ENCODE data around the gene EPHA6. TPM values are rescaled to one million over a fixed set of nuclear protein-coding genes. Genes with fewer than 3 reads are reported as not detected.

EPHA6 gene
- total RNA-seq, 1 experiment from 2014 or later = 0.61 TPM

- no peak for TF ChIP-seq CTCF (conservative IDR thresholded peaks at IDR 0.05)
- Histone ChIP-seq H3K4ac (ENCODE audit: low read depth, low read length) (no peak overlapping the region), H3K79me2 (ENCODE audit: insufficient read depth, low read length) (no peaks in the 10 kb centered on the region), H3K4me2 (ENCODE audit: insufficient read depth, insufficient read length, low read length) (no peak overlapping the region), H3K9me3 (ENCODE audit: control insufficient read depth, low read depth, low read length) (no peaks in the 10 kb centered on the region), H3K56ac (ENCODE audit: insufficient read length, low read depth, low read length) (no peak overlapping the region), H2BK15ac (ENCODE audit: low read depth, low read length) (no peak overlapping the region), H3K14ac (ENCODE audit: insufficient read depth, low read length) (no peak overlapping the region), H3K23ac (ENCODE audit: insufficient read length, low read depth, low read length) (no peak overlapping the region), H3K79me1 (ENCODE audit: insufficient read depth, low read depth, low read length, poor library complexity, severe bottlenecking) (no peaks in the 10 kb centered on the region), H4K91ac (ENCODE audit: insufficient read length, low read depth, low read length) (no peak overlapping the region), H2AFZ (ENCODE audit: low read length) (no peak overlapping the region), H3K27me3 (ENCODE audit: insufficient read depth, low read length) (no peaks in the 10 kb centered on the region), H2BK5ac (ENCODE audit: insufficient read length, low read length) (no peak overlapping the region), H2AK5ac (ENCODE audit: insufficient read length, low read length) (no peak overlapping the region), H3K9ac (ENCODE audit: extremely low read depth, insufficient read length, low read length) (no peak overlapping the region), H4K20me1 (ENCODE audit: control insufficient read depth, insufficient read depth, insufficient read length) (no peaks in the 10 kb centered on the region), H3K23me2 (ENCODE audit: insufficient read length, low read depth, low read length, poor library complexity, severe bottlenecking) (no peaks in the 10 kb centered on the region), H2BK120ac (ENCODE audit: low read depth, low read length, poor library complexity, severe bottlenecking) (no peak overlapping the region), H3T11ph (ENCODE audit: low read length) (no peak overlapping the region), H3K27ac (ENCODE audit: insufficient read length, low read depth, low read length) (no peak overlapping the region), H2BK12ac (ENCODE audit: insufficient read length, low read depth, low read length) (no peak overlapping the region), H2BK20ac (ENCODE audit: low read depth, low read length, poor library complexity, severe bottlenecking) (no peak overlapping the region), H3K18ac (ENCODE audit: insufficient read length, low read depth, low read length) (no peak overlapping the region), H3K4me1 (ENCODE audit: insufficient read depth, low read length) (0 out of 2 replicates have a peak, but pooled peaks cover 4% of the 10 kb centered on the region), H4K8ac (replicated peaks; ENCODE audit: insufficient read length, low read depth, low read length) (no peak overlapping the region), H4K5ac (ENCODE audit: insufficient read length, low read depth, low read length) (no peak overlapping the region)
- H3K27me3 Mint-ChIP-seq (ENCODE audit: low read depth) = no peaks in the 10 kb centered on the region
- no peaks in the 10 kb centered on the region; a peak in 1 of 5 replicates for H3K9me3 Mint-ChIP-seq
- WGBS (ENCODE audit: extremely low coverage, insufficient read length, low lambda C conversion rate) = no CpG with 5 or more reads among the region's 5 CpGs
- no peak overlapping the region for H3K4me3 Mint-ChIP-seq
- peaks cover 10 to 15% of the 10 kb centered on the region in 2 experiments for H3K4me1 Mint-ChIP-seq
- H3K36me3 Mint-ChIP-seq (ENCODE audit: insufficient read depth in 1 of 3, low read depth in 3 of 3) = no peaks in the 10 kb centered on the region; a peak in 2 of 7 replicates
- no peak overlapping the region for H3K27ac Mint-ChIP-seq
- DNase-seq = no peak
Measured at GRCh38 chr3:97692389-97692788, 878.0 kb downstream of the EPHA6 start.
